ENCODE data around the gene LCE1F. TPM values are rescaled to one million over a fixed set of nuclear protein-coding genes. Genes with fewer than 3 reads are reported as not detected.

LCE1F gene
- total RNA-seq, 1 experiment from 2014 or later = not detected

GRCh38 chr1:152741656-152742055 is 33.3 kb upstream of the LCE1F start:
- H3K9me3 Mint-ChIP-seq = peaks cover 98% of the 10 kb centered on the region in 2 experiments
- peaks cover 4 to 38% (median 12%) of the 10 kb centered on the region in 3 experiments; a peak in 6 of 7 replicates for H3K36me3 Mint-ChIP-seq (ENCODE audit: insufficient read depth in 1 of 3, low read depth in 3 of 3)
- Histone ChIP-seq H3K23me2 (ENCODE audit: insufficient read length, low read depth, low read length, poor library complexity, severe bottlenecking) (no peaks in the 10 kb centered on the region), H3T11ph (ENCODE audit: low read length) (no peak overlapping the region), H3K27ac (ENCODE audit: insufficient read length, low read depth, low read length) (no peak overlapping the region), H3K4me1 (ENCODE audit: insufficient read depth, low read length) (no peaks in the 10 kb centered on the region), H3K4ac (ENCODE audit: low read depth, low read length) (no peak overlapping the region), H4K20me1 (ENCODE audit: control insufficient read depth, insufficient read depth, insufficient read length) (no peaks in the 10 kb centered on the region), H3K56ac (ENCODE audit: insufficient read length, low read depth, low read length) (no peak overlapping the region), H3K18ac (ENCODE audit: insufficient read length, low read depth, low read length) (no peak overlapping the region), H3K23ac (ENCODE audit: insufficient read length, low read depth, low read length) (no peak overlapping the region), H2BK20ac (ENCODE audit: low read depth, low read length, poor library complexity, severe bottlenecking) (no peak overlapping the region), H4K8ac (replicated peaks; ENCODE audit: insufficient read length, low read depth, low read length) (no peak overlapping the region), H3K79me1 (ENCODE audit: insufficient read depth, low read depth, low read length, poor library complexity, severe bottlenecking) (no peaks in the 10 kb centered on the region), H2BK12ac (ENCODE audit: insufficient read length, low read depth, low read length) (no peak overlapping the region), H4K5ac (ENCODE audit: insufficient read length, low read depth, low read length) (no peak overlapping the region), H3K79me2 (ENCODE audit: insufficient read depth, low read length) (no peaks in the 10 kb centered on the region), H2BK5ac (ENCODE audit: insufficient read length, low read length) (no peak overlapping the region), H2AK5ac (ENCODE audit: insufficient read length, low read length) (no peak overlapping the region), H3K9me3 (ENCODE audit: control insufficient read depth, low read depth, low read length) (peaks cover 98% of the 10 kb centered on the region), H3K27me3 (ENCODE audit: insufficient read depth, low read length) (no peaks in the 10 kb centered on the region), H3K9ac (ENCODE audit: extremely low read depth, insufficient read length, low read length) (no peak overlapping the region), H4K91ac (ENCODE audit: insufficient read length, low read depth, low read length) (no peak overlapping the region), H2AFZ (ENCODE audit: low read length) (no peak overlapping the region), H3K4me2 (ENCODE audit: insufficient read depth, insufficient read length, low read length) (no peak overlapping the region), H3K14ac (ENCODE audit: insufficient read depth, low read length) (no peak overlapping the region), H2BK15ac (ENCODE audit: low read depth, low read length) (no peak overlapping the region), H2BK120ac (ENCODE audit: low read depth, low read length, poor library complexity, severe bottlenecking) (no peak overlapping the region)
- peaks cover 6% of the 10 kb centered on the region; the same call in 1 of the 2 replicates for H3K27me3 Mint-ChIP-seq (ENCODE audit: low read depth)
- no peak for DNase-seq
- no peak overlapping the region for H3K4me3 Mint-ChIP-seq
- no peak overlapping the region for H3K27ac Mint-ChIP-seq
- TF ChIP-seq, protein P1, sequence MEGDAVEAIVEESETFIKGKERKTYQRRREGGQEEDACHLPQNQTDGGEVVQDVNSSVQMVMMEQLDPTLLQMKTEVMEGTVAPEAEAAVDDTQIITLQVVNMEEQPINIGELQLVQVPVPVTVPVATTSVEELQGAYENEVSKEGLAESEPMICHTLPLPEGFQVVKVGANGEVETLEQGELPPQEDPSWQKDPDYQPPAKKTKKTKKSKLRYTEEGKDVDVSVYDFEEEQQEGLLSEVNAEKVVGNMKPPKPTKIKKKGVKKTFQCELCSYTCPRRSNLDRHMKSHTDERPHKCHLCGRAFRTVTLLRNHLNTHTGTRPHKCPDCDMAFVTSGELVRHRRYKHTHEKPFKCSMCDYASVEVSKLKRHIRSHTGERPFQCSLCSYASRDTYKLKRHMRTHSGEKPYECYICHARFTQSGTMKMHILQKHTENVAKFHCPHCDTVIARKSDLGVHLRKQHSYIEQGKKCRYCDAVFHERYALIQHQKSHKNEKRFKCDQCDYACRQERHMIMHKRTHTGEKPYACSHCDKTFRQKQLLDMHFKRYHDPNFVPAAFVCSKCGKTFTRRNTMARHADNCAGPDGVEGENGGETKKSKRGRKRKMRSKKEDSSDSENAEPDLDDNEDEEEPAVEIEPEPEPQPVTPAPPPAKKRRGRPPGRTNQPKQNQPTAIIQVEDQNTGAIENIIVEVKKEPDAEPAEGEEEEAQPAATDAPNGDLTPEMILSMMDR (conservative IDR thresholded peaks at IDR 0.05) = no peak
- no peaks in the 10 kb centered on the region for H3K4me1 Mint-ChIP-seq
